KOPT-K1 (cell line): ENCODE data around the gene ADAM15.

Source experiments
- H3K27ac ChIP-seq: fragments of 200-600 bp; sonication (generic); 2 replicates; pipeline ENCODE4 v1.5.1; 2016; ENCODE audit warnings: antibody characterized with exemption, mild to moderate bottlenecking, low read depth, low read length; ENCODE audit not compliant: poor library complexity, severe bottlenecking
- H3K36me3 ChIP-seq: fragments of 200-600 bp; sonication (generic); 2 replicates; pipeline ENCODE4 v1.5.1; 2017; ENCODE audit warnings: antibody characterized with exemption, mild to moderate bottlenecking, low read length, moderate library complexity; ENCODE audit not compliant: insufficient read depth
- H3K9me3 ChIP-seq: fragments of 200-600 bp; sonication (generic); 2 replicates; pipeline ENCODE4 v1.5.1; 2017; ENCODE audit warnings: antibody characterized with exemption, low read length, mild to moderate bottlenecking; ENCODE audit not compliant: insufficient read depth, poor library complexity, severe bottlenecking

The ADAM15 gene

DNA sequence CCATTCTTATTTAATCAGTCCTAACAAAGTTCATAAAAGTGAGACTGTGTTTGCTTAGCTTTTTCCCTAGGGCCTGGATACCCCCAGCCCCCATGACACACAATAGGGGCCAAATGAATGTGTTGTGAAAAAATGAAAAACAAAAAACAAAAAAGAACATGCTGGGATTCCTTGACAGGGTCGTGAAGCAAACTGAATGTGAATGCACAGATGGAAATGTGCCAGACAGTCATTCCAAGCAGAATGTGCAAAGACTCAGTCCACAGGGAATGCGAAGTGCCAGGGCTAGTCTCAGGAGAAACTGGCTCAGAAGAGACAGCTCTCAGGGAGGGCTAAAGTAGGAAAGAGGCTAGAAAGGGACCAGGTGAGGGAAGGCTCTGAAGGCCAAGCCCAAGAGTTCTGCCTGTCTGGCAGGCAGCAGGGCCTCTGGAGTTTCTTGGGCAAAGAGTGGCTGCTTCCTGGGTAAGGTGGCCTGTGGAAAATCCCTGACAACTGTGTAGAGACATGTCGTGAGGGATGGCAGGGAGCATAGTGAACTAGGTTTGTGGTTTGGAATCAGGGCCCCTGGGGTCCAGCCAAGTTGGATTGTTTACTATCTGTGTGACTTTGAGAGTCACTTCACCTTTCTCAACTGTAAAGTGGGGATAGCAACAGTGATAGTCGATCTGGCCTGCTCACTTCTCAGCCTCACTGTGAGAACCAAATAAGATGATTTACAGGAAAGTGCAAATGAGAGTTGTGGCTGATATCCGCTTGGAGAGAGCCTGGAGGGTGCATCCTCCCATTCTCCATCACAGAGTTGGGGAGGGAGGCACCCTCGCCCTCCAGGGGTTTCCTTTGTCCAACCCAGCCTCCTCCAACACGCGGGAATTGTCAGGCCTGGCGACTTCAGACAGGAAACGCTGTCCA lies 1.2 kb upstream of the ADAM15 start:
- H3K27ac ChIP-seq, result no peak overlapping the region
- H3K36me3 ChIP-seq, result no peaks in the 10 kb centered on the region
- no peaks in the 10 kb centered on the region for H3K9me3 ChIP-seq

DNA sequence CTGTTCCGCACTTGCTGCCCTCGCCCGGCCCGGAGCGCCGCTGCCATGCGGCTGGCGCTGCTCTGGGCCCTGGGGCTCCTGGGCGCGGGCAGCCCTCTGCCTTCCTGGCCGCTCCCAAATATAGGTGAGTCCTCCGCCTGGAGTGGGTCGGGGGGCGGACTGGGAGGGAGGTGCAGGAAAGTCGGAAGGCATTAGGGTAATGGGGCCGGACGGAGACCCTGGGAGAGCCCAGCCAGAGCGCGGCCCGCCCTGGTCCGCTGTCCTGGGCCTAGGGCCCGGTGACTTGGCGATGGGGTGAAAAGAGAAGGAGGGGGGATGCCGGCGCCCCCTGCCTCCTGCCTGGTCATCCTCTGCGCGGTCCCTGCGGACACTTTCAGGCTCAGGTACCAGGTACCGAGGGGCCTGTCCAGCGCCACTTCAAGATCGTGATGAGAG lies 243 bp downstream of the ADAM15 start:
- no peak overlapping the region for H3K27ac ChIP-seq
- no peaks in the 10 kb centered on the region for H3K36me3 ChIP-seq
- H3K9me3 ChIP-seq, result no peaks in the 10 kb centered on the region

DNA sequence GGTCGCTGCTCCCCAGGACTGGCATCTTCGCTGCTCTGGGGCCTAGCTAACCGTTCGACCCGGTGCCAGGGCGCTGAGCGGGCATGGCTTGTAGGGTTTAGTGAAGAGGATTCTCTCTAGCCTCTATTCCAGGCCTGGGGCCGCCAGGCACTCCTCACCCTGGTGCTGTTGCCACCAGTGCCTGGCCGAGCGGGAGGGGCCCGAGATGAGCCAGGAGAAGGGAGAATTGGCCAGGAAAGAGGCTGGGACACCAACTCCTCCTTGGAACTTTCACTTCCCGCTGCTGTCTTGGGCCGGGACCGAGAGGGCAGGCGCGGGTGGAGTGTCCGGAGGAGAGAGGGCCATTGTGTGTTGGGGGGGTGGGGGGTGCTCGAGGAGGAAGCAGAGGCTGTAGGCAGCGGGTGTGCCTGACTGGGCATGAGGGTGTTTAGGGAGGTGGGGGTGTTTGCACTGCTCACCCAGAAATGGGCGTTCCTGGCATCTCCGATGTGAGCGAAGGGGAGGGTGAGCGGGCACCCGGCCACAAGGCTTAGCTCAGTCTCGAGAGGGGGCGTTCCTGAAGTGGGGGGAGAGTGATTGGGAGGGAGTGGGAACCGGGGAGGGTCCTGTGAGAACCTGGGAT lies 772 bp downstream of the ADAM15 start:
- Histone ChIP-seq H3K27ac (no peak overlapping the region), H3K9me3 (no peaks in the 10 kb centered on the region), H3K36me3 (no peaks in the 10 kb centered on the region)

DNA sequence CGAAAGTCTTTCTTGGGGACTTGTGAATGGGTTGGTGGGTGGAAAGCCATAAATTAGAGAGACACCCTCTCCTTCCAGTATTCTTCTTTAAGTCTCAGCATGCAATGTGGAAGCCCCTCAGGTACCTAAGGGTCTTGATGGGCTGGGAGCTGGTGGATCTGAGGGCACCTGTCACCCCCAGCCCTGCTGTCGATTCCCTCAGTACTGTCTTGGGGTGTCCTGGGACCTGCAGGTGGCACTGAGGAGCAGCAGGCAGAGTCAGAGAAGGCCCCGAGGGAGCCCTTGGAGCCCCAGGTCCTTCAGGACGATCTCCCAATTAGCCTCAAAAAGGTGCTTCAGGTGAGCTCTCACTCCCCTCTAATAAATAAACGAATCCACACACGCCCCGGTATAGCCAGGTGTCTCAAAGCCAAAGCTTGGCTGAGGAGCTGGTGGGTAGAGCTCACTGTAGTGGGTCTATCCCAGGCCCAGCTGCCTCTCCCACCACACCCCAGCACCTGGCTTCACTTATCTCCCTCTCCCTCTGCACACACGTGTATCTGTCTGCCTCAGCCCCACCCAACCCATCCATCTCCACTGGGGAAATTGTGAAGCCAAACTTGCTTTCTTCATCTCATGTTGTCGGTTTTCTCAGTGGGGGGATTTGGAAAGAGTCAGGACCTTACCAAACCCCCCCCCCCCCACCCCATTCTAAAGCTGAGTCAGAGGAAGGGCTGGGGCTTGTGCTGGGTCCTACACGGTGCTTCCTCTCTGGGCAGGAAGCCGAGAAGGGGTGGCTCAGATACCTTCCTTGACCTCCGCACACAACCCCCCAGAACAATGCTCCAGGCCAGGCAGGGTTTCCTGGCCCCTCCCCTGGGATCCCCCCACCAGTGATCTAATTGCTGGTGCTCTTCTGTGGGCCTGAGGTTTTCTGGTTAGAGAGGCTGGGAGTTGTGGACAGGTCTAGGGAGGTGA lies 1.6 kb downstream of the ADAM15 start:
- Histone ChIP-seq H3K27ac (no peak overlapping the region), H3K36me3 (no peaks in the 10 kb centered on the region), H3K9me3 (no peaks in the 10 kb centered on the region)

DNA sequence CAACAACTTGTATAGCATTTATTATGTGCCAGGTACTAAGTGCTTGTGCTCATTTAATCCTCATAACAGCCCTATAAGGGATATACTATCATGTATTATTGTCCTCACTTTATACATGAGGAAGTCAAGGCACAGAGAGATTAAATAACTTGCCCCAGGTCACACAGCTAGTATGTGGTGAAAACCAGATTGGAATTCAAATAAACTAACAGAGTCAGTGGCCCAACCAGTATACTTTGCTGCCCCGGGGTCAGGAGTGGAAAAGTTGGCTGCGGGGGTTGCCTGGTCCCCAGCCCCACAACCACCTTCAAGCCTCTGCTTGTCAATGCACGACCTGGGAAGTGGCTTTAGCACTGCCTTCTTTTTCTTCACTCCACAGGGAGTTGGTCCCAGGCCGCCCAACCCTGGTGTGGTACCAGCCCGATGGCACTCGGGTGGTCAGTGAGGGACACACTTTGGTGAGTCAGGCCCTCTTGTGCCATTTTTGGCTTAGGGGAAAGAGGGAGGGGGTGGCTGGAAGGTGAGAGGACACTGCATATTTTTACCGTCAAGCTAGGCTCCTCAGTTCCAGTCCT lies 2.5 kb downstream of the ADAM15 start:
- Histone ChIP-seq H3K9me3 (no peaks in the 10 kb centered on the region), H3K36me3 (no peaks in the 10 kb centered on the region), H3K27ac (no peak overlapping the region)

DNA sequence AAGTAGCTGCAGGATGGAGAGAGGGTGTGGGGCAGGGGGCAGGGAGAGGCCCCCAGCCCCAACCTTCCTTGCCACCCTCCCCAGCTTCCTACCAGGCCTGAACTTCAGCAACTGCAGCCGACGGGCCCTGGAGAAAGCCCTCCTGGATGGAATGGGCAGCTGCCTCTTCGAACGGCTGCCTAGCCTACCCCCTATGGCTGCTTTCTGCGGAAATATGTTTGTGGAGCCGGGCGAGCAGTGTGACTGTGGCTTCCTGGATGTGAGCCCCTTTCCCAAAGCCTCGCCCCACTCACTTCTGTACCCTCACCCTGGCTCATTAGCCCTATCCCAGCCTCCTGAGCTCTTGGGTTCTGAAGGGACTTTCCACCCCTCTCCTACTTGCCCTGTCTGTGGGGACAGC lies 6.0 kb downstream of the ADAM15 start:
- Histone ChIP-seq H3K36me3 (no peaks in the 10 kb centered on the region), H3K27ac (no peak overlapping the region), H3K9me3 (no peaks in the 10 kb centered on the region)

DNA sequence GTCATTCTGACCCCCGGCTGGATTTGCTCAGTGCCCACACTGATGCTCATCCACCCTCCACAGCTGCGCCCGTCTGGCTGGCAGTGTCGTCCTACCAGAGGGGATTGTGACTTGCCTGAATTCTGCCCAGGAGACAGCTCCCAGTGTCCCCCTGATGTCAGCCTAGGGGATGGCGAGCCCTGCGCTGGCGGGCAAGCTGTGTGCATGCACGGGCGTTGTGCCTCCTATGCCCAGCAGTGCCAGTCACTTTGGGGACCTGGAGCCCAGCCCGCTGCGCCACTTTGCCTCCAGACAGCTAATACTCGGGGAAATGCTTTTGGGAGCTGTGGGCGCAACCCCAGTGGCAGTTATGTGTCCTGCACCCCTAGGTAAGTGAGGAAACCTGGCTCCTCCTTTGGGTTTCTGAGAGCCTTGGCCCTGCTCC lies 6.7 kb downstream of the ADAM15 start:
- Histone ChIP-seq H3K9me3 (no peaks in the 10 kb centered on the region), H3K36me3 (no peaks in the 10 kb centered on the region), H3K27ac (no peak overlapping the region)

DNA sequence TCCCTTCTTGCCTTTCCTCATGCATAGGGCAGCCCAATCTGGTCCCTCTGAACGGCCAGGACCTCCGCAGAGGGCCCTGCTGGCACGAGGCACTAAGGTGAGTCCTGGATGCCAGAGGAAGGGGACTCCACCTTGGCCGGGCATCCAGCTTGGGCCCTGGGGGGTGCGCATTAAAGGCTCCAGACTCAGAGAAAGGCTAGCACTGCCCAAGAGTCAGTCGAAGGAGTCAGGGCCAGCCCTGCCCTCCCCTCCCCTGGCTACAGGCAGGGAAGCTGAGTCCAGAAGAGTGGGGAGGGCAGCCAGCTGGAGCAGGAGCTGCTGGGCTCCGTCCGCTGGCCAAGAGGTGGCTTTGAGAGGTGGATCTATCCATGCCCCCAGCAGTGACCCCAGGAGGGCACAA lies 9.6 kb downstream of the ADAM15 start:
- H3K36me3 ChIP-seq, result no peaks in the 10 kb centered on the region
- no peaks in the 10 kb centered on the region for H3K9me3 ChIP-seq

DNA sequence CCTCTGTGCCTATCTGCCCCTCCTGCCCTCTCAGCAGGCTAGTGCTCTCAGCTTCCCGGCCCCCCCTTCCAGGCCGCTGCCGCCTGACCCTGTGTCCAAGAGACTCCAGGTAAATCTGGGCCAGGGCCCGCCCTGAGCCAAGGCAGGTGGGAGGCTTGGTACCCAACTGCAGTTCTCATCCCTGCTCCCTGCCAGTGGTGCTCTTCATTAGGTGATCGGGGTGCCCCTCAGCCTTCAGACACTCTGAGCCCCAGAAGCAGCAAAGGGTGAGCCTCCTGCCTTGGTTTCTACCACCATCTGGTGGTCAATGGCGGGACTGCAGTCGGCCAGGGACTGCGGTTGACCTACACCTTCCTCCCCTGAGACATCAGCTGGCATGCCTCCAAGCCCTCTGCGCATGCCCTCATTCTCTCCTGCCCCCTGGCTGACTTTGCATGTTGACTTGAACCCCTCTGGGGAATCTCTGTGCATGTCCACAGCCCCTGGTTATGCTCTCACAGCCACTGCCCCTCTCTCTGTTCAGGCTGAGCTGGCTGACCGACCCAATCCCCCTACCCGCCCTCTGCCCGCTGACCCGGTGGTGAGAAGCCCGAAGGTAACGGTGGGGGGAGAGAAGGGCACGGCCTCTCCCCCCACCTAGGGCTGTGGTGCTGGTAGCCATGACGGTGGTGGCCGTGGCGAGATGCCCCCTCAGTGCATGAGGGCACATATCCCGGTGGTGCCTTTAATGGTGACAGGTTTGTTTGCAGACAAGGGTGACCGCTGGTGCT lies 10.4 kb downstream of the ADAM15 start:
- Histone ChIP-seq H3K36me3 (no peaks in the 10 kb centered on the region), H3K27ac (no peak overlapping the region), H3K9me3 (no peaks in the 10 kb centered on the region)

More for the DNA sequence above, 9.6 kb downstream of the ADAM15 start:
- H3K27ac ChIP-seq, result no peak overlapping the region

DNA sequence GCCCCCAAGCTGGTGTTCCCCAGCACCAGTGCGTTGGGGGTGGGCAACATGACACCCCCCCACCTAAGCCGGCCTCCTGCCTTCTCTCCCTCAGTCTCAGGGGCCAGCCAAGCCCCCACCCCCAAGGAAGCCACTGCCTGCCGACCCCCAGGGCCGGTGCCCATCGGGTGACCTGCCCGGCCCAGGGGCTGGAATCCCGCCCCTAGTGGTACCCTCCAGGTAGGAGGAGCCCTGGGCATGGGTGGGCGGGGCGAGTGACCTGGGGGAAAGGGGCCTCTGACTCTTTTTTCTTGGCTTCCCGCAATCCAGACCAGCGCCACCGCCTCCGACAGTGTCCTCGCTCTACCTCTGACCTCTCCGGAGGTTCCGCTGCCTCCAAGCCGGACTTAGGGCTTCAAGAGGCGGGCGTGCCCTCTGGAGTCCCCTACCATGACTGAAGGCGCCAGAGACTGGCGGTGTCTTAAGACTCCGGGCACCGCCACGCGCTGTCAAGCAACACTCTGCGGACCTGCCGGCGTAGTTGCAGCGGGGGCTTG lies 11.1 kb downstream of the ADAM15 start:
- Histone ChIP-seq H3K27ac (no peak overlapping the region), H3K36me3 (no peaks in the 10 kb centered on the region), H3K9me3 (no peaks in the 10 kb centered on the region)

DNA sequence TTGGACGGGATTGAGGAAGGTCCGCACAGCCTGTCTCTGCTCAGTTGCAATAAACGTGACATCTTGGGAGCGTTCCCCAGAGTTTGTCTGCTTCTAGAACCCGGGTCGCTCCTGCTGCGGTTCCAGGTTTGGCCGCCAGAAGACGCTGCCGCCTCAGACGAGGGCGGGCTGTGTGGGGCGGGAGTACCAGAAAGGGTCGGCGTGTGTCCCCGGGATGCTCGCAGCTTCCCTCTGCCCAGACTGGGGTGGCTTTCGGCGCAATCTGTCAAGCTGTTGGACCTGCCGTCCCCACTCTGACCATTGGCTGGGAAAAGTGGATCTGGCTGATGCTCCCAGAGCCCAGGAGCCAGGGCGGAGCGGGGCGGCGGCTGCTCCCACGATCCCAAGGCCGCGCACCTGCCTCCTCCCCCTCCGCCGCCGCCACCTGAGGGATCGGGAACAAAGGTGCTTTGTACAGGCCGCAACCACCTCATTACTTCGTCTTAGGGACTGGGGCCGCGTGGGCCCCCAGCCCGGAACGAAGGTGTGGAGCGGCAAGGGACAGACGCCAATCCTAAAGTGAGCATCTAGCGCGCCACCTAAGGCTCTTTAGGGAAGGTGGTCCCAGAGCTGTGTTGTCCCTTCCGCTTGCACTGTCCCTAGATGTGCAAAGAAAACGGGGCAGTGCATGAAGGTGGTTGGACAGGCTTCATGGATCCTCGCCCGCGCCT lies 11.7 kb downstream of the ADAM15 start:
- Histone ChIP-seq H3K27ac (no peak overlapping the region), H3K9me3 (no peaks in the 10 kb centered on the region), H3K36me3 (no peaks in the 10 kb centered on the region)

DNA sequence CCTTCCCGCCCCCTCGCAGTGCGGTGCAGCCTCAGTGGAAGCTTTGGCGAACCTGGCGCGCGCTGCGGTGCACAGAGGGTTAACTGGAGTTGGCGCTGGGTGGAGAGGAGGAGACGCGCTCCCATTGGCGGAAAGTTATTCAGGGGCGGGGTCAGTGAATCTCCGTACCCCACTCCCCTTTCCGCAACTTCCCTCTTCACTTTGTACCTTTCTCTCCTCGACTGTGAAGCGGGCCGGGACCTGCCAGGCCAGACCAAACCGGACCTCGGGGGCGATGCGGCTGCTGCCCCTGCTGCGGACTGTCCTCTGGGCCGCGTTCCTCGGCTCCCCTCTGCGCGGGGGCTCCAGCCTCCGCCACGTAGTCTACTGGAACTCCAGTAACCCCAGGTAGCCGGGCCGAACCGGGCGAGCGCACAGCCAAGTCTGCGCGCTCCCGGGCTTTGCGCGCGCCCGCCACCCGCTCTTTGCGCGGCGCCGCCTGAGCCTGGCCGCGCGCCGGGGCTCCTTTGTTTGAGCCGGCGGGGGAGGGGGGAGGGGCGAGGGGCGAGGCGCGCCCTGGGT lies 12.5 kb downstream of the ADAM15 start, which contains the start of gene EFNA4:
TSS of gene EFNA4 (plus strand) at position 191 of the 561 bp plus-strand sequence. CDS start at position 275, 84 bp downstream.
- no peaks in the 10 kb centered on the region for H3K36me3 ChIP-seq
- H3K9me3 ChIP-seq, result no peaks in the 10 kb centered on the region
- peak within 1 kb of the TSS; percentile 36 for H3K27ac ChIP-seq
